GM19468 (cell line): Measurements from ENCODE around the gene CSMD2.
"Not testable (repeated sequence)": the region's sequence is repeated elsewhere in the genome, so short reads cannot be mapped to it uniquely, and the experiment has no call there.

Experiments used
- ATAC-seq: cut with Tn5 transposase; IDR thresholded peaks from one replicate; pipeline ENCODE4 v1.9.1; 2021; ENCODE audit warnings: mild to moderate bottlenecking, moderate library complexity, moderate number of reproducible peaks; ENCODE audit not compliant: unreplicated experiment; ENCODE audit errors: extremely low read depth

Gene CSMD2

DNA sequence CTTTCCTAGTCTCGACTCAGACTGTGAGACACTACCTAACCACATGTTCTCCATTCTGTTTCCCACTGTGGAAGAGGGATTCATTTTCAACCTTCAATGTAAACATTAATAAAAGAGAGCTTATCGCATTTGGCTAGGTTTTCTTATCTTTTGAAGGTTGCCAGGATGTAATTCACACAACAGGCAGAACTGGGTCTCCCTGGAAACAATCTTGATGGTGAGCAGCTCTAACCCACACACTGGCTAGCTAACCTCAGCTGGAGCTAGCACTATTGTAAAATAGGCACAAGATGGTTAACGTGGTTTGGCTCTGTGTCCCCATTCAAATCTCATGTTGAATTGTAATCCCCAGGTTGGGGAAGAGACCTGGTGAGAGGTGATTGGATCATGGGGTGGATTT is 617.5 kb downstream of the CSMD2 start:
- ATAC-seq: no peak

DNA sequence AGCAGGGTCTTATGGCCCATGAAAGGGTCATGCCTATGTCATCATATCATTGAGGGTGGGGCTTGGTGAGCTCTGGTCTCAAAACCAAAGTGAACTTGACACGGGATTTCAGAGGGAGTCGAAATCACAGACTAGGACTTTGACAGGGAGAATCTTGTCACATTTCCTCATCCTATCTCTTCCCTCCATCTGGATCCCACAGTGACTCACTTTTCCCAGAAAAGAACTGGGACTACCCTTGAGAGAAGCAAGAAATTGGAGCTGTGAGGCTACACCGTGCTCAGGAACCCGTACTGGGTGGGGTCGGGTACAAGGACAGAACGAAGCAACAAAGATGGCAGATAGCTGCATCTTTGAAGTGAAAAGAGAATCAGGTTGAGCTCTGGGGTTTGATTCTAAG is 623.1 kb downstream of the CSMD2 start:
- ATAC-seq: no peak

DNA sequence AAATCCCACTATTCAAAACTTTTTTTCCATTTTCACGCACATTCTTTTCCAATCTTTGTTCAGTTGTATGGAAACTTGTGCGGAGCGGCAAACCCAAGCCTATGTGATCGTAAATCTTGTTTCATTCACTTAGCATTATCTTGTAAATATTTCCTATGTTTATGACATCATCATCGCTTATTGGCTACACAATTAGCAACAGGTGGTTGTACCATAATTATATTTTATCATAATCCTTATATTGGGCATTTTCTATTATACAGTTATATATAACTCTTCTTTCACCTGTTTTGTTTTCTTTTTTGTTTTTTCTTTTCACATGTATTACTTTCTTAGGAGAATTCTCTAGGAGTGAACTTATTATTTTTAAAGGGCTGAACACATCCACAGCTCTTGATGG is 627.1 kb downstream of the CSMD2 start:
- ATAC-seq: no peak

DNA sequence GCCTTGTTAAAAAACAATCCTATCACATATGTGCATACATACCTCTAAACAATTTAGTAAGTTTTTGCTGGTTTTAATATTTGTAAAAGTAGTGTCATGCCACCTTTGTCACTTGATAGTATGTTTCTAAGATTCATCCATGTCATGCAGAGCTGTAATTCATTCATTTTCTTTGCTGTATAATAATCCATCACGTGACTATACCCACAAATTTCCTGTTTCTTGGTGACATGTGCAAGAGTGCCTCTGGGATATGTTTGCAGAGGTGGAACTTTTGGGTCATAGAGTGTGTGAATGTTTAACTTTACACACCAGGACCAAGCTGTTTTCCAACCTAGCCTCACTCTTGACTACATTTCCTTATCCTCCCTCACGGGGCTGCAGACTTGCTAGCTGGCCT is 629.7 kb downstream of the CSMD2 start:
- no peak for ATAC-seq

DNA sequence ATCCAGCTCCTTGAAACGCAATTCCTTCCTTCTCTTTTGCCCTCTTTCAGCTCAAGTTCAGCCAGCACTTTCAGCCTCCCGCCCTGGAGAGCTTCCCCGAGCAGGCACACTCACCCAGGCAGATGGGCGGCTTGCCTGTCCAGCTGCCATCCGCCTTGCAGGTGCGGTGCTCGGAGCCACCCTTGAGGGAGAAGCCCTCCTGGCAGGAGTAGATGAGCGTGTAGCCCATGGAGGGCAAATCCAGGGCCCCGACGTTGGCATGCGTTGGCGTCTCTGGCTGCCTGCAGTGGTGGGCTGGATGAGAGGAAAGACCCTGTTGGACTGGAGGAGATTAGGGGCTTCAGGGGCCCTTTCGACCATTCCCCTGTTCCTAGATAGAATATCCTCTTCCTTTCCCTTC is 632.1 kb downstream of the CSMD2 start:
- no peak for ATAC-seq

DNA sequence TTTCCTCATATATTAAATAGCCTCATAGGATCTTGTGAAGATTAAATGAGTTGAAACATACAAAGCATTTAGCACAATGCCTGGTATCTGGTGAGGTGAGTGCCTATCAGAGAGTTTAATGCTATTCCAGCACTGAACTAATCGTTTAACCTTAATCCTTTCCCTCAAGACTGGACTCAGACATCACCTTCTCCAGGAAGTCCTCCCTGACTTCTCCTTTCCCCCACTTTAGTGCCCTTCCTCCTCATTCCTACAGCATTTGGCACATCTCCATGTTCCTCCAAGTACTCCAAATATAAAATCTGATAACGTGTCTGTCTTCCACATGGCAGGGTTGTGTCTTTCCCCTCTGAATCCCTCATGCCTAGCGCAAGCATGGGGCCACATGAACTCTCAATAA is 632.8 kb downstream of the CSMD2 start:
- no peak for ATAC-seq

DNA sequence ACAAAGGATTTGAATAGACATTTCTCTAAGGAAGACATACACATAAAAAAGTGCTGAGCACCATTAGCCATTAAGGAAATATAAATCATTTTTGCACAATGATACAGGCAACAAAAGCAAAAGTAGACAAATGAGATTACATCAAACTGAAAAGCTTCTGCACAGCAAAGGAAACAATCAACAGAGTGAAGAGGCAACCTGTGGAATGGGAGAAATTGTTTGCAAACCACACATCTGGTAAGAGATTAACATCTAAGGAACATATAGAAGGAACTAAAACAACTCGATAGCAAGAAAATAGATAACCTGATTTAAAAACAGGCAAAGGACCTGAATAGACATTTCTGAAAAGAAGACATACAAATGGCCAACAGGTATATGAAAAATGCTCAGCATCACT is 635.1 kb downstream of the CSMD2 start:
- ATAC-seq: no peak

DNA sequence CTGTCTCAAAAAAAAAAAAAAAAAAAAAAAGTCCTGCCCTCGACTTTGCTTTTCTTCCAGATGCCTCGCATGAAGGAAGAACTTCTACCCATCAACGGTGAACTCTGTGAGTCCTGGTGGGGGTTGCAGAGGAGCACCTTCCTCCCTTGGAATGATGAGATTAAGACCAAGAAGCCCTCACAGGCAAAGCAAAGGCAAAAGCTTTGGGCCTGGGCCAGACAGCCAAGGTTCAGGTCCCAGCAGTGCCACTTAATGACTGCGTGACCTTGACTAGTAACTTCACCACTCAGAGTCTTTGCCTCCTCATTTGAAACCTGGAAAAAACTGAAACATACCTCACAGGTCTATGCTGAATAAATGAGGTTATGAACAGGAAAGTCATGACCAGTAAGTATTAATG is 637.1 kb downstream of the CSMD2 start:
- ATAC-seq: no peak

DNA sequence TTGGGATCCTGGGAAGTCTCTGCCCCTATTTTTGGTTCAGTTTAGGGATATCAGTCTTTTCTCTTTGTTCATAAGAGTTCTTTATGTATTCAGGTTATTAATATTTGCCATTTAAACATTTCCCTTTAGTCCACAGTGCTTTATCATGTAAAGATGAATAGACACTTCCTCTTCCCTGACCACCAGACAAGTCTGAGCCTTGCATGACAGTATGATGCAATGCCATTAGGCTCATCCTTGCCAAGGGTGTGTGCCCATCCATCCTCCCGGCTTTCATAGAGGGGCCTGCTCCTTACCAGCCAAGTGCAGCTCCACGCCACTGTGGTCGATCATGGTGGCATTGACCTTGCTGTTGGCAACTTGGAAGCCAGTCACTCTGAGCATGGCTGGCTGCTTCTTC is 640.4 kb downstream of the CSMD2 start:
- no peak for ATAC-seq

DNA sequence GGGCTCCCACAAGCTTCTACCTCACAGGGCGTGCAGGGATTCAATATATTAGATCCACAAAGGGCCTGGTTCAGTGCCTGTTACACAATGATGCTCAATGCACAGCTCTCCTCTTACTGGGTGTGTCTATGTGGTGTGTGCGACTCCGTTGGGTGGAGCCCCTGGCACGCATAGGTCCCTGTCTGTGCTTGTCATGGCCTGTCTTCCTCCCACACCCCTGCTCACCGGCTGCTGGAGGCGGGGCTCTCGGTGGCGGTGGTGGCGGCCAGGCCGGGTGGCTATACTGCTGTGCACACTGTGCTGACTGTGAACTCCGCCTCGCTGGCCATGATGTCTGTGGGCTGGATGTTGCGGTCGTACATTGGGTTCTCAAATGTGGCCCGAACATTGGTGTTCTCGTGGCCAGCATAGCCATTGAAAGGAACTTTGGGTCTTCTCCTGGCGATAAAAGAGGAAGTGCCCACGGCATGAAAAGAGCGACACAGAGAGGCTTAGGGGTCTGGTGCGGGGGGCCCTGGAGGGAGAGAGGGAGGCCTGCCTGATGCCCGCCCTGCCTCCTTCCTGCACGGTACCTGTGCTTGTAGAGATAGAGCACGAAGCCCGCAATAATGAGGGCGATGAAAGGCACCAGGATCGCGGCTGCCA is 645.7 kb downstream of the CSMD2 start:
- no peak for ATAC-seq

DNA sequence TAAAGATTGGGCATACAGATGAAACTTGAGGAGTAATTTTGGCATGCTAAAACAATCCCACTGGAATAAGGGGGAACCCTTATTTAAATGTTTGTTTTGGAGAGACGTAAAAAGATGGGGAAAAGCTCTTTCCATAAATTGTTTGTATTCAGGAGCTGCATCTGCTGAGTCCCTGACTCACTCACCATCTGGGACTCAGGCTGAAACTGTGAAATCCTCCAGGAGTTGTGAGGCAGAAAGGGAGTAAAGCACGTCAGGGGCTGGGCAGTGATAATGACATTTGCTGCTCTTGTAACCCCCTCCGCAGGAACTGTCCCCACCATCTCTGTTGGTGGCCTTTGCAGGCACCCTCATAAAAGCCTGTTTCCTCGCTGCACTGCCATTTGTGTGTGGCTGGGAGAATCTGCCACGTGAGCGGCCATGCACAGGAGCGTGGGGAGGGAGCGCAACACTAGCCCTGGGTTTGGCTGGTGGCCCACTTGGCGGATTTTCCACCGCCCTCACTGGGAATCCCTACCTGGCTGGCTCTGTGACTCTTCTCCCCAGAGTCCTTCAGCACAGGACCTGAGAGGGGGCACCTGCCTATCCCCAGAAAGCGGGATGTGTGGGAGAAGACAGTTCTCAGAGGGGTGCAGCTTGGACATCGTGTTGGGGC is 647.3 kb downstream of the CSMD2 start:
- no peak for ATAC-seq

DNA sequence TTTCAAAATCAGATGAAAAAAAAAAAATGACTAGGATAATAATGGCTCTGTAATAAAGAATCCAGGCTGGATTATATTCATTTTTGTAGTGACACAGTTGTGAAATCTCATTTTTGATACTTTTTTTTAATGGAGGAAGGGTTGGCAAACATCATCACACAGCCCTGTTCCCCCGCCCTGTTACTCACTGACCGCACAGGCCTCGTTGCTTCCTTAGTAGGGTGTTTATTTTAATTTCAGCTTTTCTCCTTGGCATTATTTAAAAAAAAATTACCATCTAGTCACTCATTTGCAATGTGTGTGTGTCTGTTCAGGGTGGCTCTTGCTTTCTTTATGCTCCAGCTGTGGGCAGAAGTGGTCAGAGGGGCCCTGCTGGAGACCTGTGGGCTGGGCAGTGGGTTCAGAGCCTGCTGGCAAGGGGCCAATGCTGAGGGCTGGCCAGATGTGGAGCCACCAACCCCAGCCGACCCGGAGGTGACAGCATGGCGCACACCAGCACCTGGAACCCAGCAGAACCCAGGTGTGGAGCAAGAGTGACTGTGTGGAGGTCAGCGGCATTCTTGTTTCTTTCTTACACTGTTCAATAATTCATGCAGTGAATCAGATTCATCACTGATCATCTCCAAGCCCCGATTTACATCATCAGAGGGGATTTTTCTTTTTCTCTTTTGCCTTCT is 648.0 kb downstream of the CSMD2 start:
- no peak for ATAC-seq

DNA sequence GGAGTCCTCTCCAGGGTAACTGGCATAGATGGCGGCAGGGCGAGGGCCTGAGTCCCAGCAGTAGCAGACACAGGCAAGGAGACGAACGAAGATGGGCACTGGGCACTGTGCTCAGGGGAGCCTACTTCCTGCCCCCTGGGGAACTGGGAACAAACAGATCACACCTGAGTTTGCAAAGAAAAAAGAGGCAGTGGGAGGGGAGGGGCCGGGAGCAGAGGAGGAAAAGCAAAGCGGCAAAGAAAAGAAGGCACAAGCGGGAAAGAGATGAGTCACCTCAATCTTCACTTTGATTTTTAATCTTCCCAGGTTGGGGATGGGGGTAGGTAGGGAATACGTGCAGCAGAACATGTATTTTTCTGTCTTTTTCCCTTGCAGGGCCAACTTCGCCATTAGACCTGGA is 648.6 kb downstream of the CSMD2 start:
- no peak for ATAC-seq

DNA sequence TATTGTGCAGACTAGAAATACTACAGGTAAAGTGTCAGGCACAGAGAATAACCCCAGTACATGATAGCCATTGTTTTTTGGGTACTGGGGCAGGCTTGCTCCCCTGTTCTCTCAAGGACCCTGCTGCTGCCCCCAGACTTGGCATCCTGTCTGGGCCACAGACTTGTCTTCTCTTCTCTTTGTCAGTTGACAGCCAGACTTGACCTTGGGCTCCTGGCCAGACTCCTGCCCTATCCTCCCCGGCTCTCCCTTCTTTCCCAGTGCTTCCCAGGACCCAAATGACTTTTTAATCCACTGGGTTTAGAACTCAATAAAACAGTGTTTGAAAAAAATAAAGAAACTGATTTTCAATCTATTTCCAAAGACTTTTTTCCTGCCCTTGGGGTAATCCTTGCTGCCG is 649.4 kb downstream of the CSMD2 start:
- ATAC-seq: no peak

DNA sequence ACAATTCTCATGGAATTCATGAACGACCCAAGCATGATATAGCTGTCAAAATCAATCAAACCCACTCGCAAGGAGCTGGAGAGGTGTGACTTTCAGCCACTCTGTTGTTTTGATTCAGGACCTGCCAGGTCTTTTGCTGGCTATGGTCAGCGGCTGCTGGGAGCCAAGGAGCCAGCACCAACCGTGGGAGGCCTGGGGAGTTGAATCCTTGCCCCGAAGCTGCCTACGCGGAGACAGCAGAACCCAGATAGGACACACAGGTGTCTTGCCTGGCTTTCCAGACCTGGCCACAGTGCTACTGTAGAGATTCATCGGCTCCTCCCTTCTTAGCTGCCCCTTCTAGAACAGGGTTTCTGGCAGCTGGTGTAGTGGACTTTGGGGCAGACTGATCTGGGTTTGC is 649.9 kb downstream of the CSMD2 start:
- ATAC-seq: no peak

DNA sequence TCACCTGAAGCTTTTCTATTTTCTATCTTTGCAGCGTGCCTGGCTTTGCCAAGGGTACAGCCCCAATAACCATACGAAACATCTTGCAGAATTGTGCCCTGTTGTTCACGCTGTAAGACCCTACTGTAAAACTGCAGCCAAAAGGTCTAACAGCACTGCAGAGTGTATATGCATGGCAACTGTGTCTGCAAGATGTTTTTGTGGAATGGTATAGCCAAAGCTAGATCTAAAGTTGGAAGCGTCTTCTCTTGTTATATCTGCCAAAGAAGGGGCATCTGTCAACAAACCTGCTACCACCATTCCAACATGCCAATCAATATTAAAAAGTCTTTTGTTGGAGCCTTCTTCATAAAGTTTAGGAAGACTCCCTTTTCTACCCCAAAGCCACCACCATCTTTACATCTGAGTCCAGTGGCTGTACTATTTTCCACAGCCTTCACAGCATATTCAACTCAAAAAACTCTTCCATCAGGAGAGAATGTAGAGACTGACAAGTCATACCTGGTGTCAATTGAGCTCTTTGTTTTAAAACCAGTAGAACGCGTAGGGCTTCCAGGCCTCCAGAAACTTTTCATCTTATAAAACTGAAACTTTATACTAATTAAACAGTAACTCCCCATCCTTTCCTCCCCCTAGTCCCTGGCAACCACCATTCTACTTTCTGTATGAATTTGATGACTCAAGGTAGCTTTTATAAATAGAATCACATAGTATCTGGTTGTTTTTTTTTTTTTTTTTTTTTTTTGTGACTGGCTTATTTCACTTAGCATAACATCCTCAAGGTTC is 652.6 kb downstream of the CSMD2 start:
- ATAC-seq: no peak

DNA sequence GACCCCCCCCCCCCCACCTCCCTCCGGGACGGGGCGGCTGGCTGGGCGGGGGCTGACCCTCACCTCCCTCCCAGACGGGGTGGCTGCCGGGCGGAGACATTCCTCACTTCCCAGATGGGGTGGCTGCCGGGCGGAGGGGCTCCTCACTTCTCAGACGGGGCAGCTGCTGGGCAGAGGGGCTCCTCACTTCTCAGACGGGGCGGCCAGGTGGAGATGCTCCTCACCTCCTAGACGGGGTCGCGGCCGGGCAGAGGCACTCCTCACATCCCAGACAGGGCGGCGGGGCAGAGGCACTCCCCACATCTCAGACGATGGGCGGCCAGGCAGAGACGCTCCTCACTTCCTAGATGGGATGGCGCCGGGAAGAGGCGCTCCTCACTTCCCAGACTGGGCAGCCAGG is 655.8 kb downstream of the CSMD2 start:
- not testable (repeated sequence) for ATAC-seq

DNA sequence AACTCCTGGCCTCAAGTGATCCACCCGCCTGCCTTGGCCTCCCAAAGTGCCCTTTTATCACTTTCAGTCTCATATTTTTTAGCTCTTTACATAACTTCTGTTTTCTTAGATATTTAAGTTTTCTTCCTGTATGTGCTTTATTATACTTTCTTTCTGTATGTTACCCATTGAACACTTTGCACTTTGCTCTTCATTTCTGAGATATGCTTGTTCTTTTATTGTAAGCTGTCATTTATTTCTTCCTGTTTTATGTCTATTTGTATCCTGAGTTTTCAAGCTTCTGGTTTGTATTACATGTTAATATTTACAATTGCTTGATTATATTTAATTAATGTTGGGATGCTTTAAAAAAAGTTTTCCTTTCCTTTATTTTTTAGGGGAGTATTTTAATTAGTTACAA is 656.9 kb downstream of the CSMD2 start:
- no peak for ATAC-seq

DNA sequence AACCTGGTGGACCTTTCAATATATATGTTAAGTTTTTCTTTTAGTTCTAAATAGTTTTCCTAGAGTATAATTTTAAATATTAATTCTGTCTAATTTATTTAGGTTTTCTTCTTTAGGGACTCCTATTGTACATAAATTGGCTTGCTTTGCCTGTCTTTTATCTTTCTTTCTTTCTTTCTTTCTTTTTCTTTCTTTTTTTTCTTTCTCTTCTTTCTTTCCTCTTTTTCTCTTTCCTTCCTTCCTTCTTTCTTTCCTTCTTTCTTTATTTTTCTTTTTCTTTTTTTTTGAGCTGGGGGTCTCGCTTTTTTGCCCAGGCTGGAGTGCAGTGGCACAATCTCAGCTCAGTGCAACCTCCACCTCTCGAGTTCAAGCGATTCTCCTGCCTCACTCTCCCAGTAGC is 657.4 kb downstream of the CSMD2 start:
- no peak for ATAC-seq

DNA sequence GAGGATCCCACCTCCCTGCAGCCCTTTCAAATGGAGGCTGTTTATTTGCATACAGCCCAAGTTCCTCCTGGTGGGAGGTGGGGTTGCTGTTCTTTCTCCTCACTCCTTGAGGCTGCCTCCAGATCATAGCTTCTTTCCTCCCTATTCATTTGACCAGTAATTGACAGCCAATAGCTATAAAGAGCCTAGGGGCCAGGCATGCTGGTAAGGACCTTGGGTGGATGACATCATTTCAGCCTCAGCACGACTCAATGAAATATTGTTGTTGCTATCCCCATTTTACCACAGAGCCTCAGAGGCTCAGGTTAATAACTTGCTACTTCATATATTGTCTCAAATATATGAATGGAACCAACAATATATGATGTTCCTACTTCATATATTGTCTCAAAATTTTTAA is 661.5 kb downstream of the CSMD2 start:
- ATAC-seq: no peak

DNA sequence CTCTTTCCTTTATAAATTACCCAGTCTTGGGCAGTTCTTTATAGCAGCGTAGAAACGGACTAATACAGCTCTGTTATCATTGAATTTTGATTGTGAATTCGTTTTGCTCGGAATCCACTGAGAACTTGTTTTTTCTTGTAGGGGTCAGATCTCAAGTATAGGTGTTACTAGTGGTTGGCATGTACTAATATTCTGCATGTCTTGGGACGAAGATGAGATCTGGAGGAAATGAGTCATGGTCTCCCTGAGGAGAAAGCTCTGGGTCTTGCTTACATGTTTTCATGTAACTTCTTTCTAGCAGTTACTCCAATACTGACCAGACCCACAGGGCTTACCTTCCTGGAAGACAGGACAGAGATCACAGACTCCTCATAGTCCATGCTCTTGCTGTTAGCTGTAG is 662.3 kb downstream of the CSMD2 start:
- ATAC-seq: no peak
